K562 (cell line): Measurements from ENCODE around the gene VDAC2. TPM values are rescaled to one million over a fixed set of nuclear protein-coding genes. Genes with fewer than 3 reads are reported as not detected.

Experiments used
- ARID1B ChIP-seq: fragments of 450-650 bp; IDR thresholded peaks from 2 replicates; pipeline ENCODE4 v1.6.1; 2016; ENCODE audit warnings: antibody characterized with exemption, mild to moderate bottlenecking, inconsistent platforms
- BCL6 ChIP-seq: fragments of 250-450 bp; sonication (Bioruptor Pico); IDR thresholded peaks from 2 replicates; pipeline ENCODE4 v1.4.0; 2020
- BHLHE40 ChIP-seq: IDR thresholded peaks from 2 replicates; pipeline ENCODE4 v1.6.1; 2011; ENCODE audit warnings: low read length, improper control_type of control experiment
- DACH1 ChIP-seq: fragments of 450-650 bp; IDR thresholded peaks from 2 replicates; pipeline ENCODE4 v1.6.1; 2018; ENCODE audit not compliant: partially characterized antibody
- DPF2 ChIP-seq: fragments of 450-650 bp; IDR thresholded peaks from 2 replicates; pipeline ENCODE4 v1.6.1; 2016
- FOXA3 ChIP-seq, 2 experiments: fragments of 450-650 bp in 1 of 2; sonication (generic) in 1 of 2; formaldehyde crosslinking; IDR thresholded peaks in 1 of 2; conservative IDR thresholded peaks in 1 of 2; 2 replicates each; pipeline versions ENCODE4 v1.4.0 to v1.8.0; 2020 to 2022; ENCODE audit warnings: mild to moderate bottlenecking in 2 of 2, missing genetic modification reagents in 1 of 2
- GABPA ChIP-seq: fragments of 200-800 bp; sonication (Bioruptor generic); conservative IDR thresholded peaks from 2 replicates; pipeline ENCODE4 v1.6.1; 2016; ENCODE audit warnings: low read depth, missing genetic modification characterization, missing compliant biosample characterization
- LEF1 ChIP-seq: fragments of 450-650 bp; IDR thresholded peaks from 2 replicates; pipeline ENCODE4 v1.6.1; 2016; ENCODE audit warnings: mild to moderate bottlenecking
- NRF1 ChIP-seq, 2 experiments: fragments of 450-650 bp; IDR thresholded peaks in 1 of 2; conservative IDR thresholded peaks in 1 of 2; 2 replicates each; pipeline ENCODE4 v1.6.1; 2014; ENCODE audit warnings: mild to moderate bottlenecking in 2 of 2
- POLR2AphosphoS5 ChIP-seq: IDR thresholded peaks from 2 replicates; pipeline ENCODE4 v1.6.1; 2011; ENCODE audit warnings: mild to moderate bottlenecking, low read depth, low read length, moderate library complexity; ENCODE audit not compliant: control insufficient read depth, insufficient read depth
- POU5F1 ChIP-seq: fragments of 150-350 bp; IDR thresholded peaks from 2 replicates; pipeline ENCODE4 v1.6.1; 2014; ENCODE audit warnings: borderline replicate concordance, low read length, low read depth, mild to moderate bottlenecking; ENCODE audit not compliant: partially characterized antibody
- STAT5B ChIP-seq: fragments of 250-450 bp; sonication (Bioruptor Pico); IDR thresholded peaks from 2 replicates; pipeline ENCODE4 v1.8.0; 2021; ENCODE audit warnings: mild to moderate bottlenecking, inconsistent platforms
- TFAP4 ChIP-seq: sonication (generic); formaldehyde crosslinking; IDR thresholded peaks from 2 replicates; pipeline ENCODE4 v1.8.0; 2022; ENCODE audit warnings: missing genetic modification reagents, mild to moderate bottlenecking, moderate library complexity, borderline replicate concordance
- ZBTB9 ChIP-seq: fragments of 450-650 bp; formaldehyde crosslinking; IDR thresholded peaks from 2 replicates; pipeline ENCODE4 v1.4.0; 2020; ENCODE audit warnings: mild to moderate bottlenecking, moderate library complexity
- ZKSCAN3 ChIP-seq: fragments of 250-450 bp; sonication (Bioruptor Pico); IDR thresholded peaks from 2 replicates; pipeline ENCODE4 v1.4.0; 2020
- ZNF232 ChIP-seq: sonication (generic); formaldehyde crosslinking; IDR thresholded peaks from 2 replicates; pipeline ENCODE4 v1.8.0; 2022; ENCODE audit warnings: mild to moderate bottlenecking, missing genetic modification reagents
- ZNF239 ChIP-seq: fragments of 250-450 bp; sonication (Bioruptor Pico); IDR thresholded peaks from 2 replicates; pipeline ENCODE4 v1.4.0; 2020; ENCODE audit warnings: mild to moderate bottlenecking
- ZNF263 ChIP-seq: sonication (generic); formaldehyde crosslinking; IDR thresholded peaks from 2 replicates; pipeline ENCODE4 v1.8.0; 2022; ENCODE audit warnings: mild to moderate bottlenecking, missing genetic modification reagents, borderline replicate concordance
- ZNF436 ChIP-seq: fragments of 250-450, 450-650 bp; sonication (Bioruptor Pico); formaldehyde crosslinking; IDR thresholded peaks from 2 replicates; pipeline ENCODE4 v1.7.0; 2020; ENCODE audit warnings: mild to moderate bottlenecking
- ZNF445 ChIP-seq: fragments of 250-450 bp; sonication (Bioruptor Pico); IDR thresholded peaks from 2 replicates; pipeline ENCODE4 v1.4.0; 2020; ENCODE audit warnings: low read depth, mild to moderate bottlenecking, moderate library complexity
- ZNF561 ChIP-seq: fragments of 450-650 bp; formaldehyde crosslinking; conservative IDR thresholded peaks from 2 replicates; pipeline ENCODE4 v1.4.0; 2020; ENCODE audit warnings: mild to moderate bottlenecking, moderate library complexity
- polyA plus RNA-seq, 8 experiments: library from polyadenylated mRNA; depleted of rRNA in 4 of 8; stranded (reverse) in 5 of 8; unstranded in 3 of 8; fragments of >200 nt; fragmentation: Nextera tagmentation in 2 of 8; fragmentation: Illumina TruSeq in 1 of 8; extraction: Ambion mirVana in 2 of 8; extraction: Trizol in 1 of 8; gene quantifications; 2 replicates each; pipeline versions ENCODE4 v1.2.1 to v1.2.3, GENCODE V29; 2011 to 2014; ENCODE audit warnings: inconsistent platforms in 1 of 8, missing spikeins in 1 of 8
- total RNA-seq, 7 experiments: library from RNA; depleted of rRNA in 6 of 7; stranded (reverse); fragments of >200 nt in 6 of 7; fragmentation: Illumina TruSeq in 2 of 7; extraction: Trizol in 2 of 7; gene quantifications; 2 replicates each; pipeline versions ENCODE4 v1.2.1 to v1.2.3, GENCODE V29; 2011 to 2021; ENCODE audit warnings: low replicate concordance in 1 of 7
- TF ChIP-seq, protein P1 (sequence below), 2 experiments: IDR thresholded peaks; 2 replicates each; pipeline ENCODE4 v1.6.1; 2011; ENCODE audit warnings: borderline replicate concordance in 1 of 2, control low read depth in 1 of 2, low read depth in 1 of 2, low read length in 1 of 2, mild to moderate bottlenecking in 1 of 2, mixed read lengths in 1 of 2, moderate library complexity in 1 of 2; ENCODE audit not compliant: insufficient read depth in 1 of 2, insufficient read length in 1 of 2, poor library complexity in 1 of 2, severe bottlenecking in 1 of 2; ENCODE audit errors: extremely low read depth in 1 of 2
- TF ChIP-seq, protein P2 (sequence below): IDR thresholded peaks from 2 replicates; pipeline ENCODE4 v1.6.1; 2011; ENCODE audit warnings: borderline replicate concordance, low read depth, mild to moderate bottlenecking, moderate library complexity, low read length; ENCODE audit not compliant: insufficient read depth, poor library complexity, severe bottlenecking

VDAC2 gene
- total and polyA plus RNA-seq, 9 of the 15 experiments (the other 6 are each of a cell fraction or from before 2014, with no cell fraction given), result 139 to 450 (median 250) TPM

DNA sequence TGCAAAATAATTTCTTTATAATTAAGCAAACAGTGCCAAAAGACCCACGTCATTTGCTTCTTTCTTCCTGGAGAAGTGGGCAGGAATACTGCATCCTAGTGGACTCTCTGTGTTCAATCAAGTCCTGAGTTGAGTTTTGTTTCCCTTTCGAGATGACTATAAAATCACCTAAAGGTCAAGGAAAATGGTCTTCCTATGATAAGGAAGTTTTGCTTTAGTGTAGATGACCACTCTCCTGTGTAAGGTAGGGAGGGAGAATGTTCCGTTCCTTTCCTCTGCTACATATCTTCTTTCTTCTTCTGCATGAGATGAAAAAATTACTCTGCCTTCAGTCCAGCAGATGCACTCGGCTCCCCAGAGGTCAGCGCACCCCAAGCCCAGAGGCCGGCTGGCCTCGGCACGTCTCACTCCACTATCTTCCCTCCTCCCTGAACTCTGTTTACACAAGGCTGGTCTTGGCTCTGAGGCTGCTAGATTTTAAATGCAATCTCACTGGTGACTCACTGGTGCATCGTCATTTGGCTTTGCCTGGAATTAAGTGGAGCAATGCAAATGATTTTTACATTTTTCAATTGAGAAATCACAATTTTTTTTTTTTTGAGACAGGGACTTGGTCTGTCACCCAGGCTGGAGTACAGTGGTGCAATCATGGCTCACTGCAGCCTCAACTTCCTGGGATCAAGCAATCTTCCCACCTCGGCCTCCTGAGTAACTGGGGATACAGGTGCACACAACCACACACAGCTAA is 18.6 kb upstream of the VDAC2 start (continued):
- peak; percentile 40 to 49; a peak in 3 of 4 replicates for TF ChIP-seq NRF1 (conservative IDR thresholded peaks at IDR 0.05 in 1 of 2, IDR thresholded peaks at IDR 0.05 in 1 of 2)
- no peak for TF ChIP-seq ZKSCAN3
- TF ChIP-seq, protein P1, sequence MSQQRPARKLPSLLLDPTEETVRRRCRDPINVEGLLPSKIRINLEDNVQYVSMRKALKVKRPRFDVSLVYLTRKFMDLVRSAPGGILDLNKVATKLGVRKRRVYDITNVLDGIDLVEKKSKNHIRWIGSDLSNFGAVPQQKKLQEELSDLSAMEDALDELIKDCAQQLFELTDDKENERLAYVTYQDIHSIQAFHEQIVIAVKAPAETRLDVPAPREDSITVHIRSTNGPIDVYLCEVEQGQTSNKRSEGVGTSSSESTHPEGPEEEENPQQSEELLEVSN (IDR thresholded peaks at IDR 0.05; ENCODE audit: borderline replicate concordance in 1 of 2, extremely low read depth in 1 of 2, insufficient read depth in 1 of 2, insufficient read length in 1 of 2, low read depth in 1 of 2, low read length in 1 of 2, poor library complexity in 1 of 2, severe bottlenecking in 1 of 2), result peak in 1 of 2 experiments; percentile 16
- TF ChIP-seq, protein P2, sequence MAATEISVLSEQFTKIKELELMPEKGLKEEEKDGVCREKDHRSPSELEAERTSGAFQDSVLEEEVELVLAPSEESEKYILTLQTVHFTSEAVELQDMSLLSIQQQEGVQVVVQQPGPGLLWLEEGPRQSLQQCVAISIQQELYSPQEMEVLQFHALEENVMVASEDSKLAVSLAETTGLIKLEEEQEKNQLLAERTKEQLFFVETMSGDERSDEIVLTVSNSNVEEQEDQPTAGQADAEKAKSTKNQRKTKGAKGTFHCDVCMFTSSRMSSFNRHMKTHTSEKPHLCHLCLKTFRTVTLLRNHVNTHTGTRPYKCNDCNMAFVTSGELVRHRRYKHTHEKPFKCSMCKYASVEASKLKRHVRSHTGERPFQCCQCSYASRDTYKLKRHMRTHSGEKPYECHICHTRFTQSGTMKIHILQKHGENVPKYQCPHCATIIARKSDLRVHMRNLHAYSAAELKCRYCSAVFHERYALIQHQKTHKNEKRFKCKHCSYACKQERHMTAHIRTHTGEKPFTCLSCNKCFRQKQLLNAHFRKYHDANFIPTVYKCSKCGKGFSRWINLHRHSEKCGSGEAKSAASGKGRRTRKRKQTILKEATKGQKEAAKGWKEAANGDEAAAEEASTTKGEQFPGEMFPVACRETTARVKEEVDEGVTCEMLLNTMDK, result no peak
- TF ChIP-seq BCL6, result no peak
- TF ChIP-seq BHLHE40, result peak; percentile 92
- no peak for TF ChIP-seq ZNF561
- no peak for TF ChIP-seq STAT5B (CRISPR knock-in tag)
- no peak for TF ChIP-seq ZNF232 (CRISPR knock-in tag)
- no peak for TF ChIP-seq ZNF436
- TF ChIP-seq DACH1, result no peak
- peak; percentile 99 for TF ChIP-seq ZNF263 (CRISPR knock-in tag)
- TF ChIP-seq DPF2, result peak; percentile 99
- peak; percentile 76; the same call in 1 of the 2 replicates for TF ChIP-seq TFAP4 (CRISPR knock-in tag)
- TF ChIP-seq POLR2AphosphoS5, result peak; percentile 55; the same call in 1 of the 2 replicates
- no peak for TF ChIP-seq POU5F1
- no peak for TF ChIP-seq ZBTB9 (CRISPR knock-in tag)
- TF ChIP-seq ZNF445 (CRISPR knock-in tag), result no peak
- peak; percentile 84 for TF ChIP-seq LEF1
- peak; percentile 99 to 100 for TF ChIP-seq FOXA3 (CRISPR knock-in tag; conservative IDR thresholded peaks at IDR 0.05 in 1 of 2, IDR thresholded peaks at IDR 0.05 in 1 of 2)
- no peak for TF ChIP-seq ZNF239 (CRISPR knock-in tag)
- no peak; the same call in 1 of the 2 replicates for TF ChIP-seq GABPA (tag)
- peak; percentile 95 for TF ChIP-seq ARID1B
